Heart left ventricle (tissue), 13 donors: Measurements from ENCODE around the gene GPR161.

Experiments
- POLR2A ChIP-seq, 2 donors: fragments of 450-650 bp; IDR thresholded peaks; one replicate each; pipeline ENCODE4 v1.6.1; 2017; ENCODE audit warnings: antibody characterized with exemption in 2 of 2, mild to moderate bottlenecking in 2 of 2, moderate library complexity in 2 of 2
- TF ChIP-seq, protein P1 (sequence below), 12 donors: fragments of 200-600 bp; sonication (generic) in 4 of 12; IDR thresholded peaks; one replicate each; pipeline versions ENCODE4 v1.5.0 to v1.8.0; 2018 to 2022; ENCODE audit warnings: antibody characterized with exemption in 12 of 12, mild to moderate bottlenecking in 5 of 12
- donor health status: ischemic (EF 13 %, LVEDD 7.1; RV severe dilation, severe dysfunction).
- donor health status: DM: no; HTN: yes; CAD: no.
- donor health status: DM: no; HTN: no; CAD: no.
- donor health status: ischemic (EF 25% LVEDD 6.9; RV normal size, moderate dysfunction).
- donor health status: ischemic (EF 25% LVEDD 5.7; RV mildly dilated, moderate dysfunction).
- donor health status: ischemic (EF 35%, LVEDD 5.7; RV mildly dilated, moderate dysfunction).
- donor health status: nonischemic (EF 11% LVEDD 7.7; RV severe dilation, severe dysfunction).
- donor health status: DM: yes; HTN: yes; CAD: no.
- donor health status: PGD.
- donor health status: ischemic (EF 29% LVEDD 5.4; RV normal size, mild dysfunction).
- donor health status: nonischemic (EF 23%, LVEDD 6.1; RV moderate dilation, normal function).

DNA sequence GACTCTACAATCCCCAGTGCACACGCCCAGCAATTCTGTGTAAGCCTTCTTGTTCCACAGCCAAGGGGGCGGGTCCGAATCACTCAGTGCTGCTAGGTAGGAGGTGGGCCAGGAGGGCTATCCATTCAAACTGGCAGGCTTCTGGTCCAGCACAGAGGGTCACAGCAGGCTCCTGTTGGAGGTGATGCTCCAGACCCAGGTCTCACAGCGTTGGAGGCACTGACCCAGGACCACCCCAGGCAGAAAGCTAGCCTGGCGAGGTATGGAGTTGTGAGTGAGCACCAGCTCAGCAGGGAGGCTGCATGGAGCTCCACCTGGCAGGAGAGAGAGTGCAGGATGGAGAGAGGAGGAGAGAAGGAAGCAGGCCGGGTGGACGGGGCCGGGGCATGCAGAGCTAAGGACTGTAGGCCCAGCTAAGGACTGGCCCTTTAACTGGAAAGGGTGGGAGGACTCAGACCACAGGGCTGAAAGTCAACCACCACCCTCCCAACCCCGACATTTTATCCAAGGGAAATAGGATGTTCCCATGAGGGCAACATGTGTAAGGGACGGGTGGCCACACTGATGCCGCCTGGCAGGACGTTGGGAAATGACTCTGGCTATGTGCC lies 38.7 kb downstream of the GPR161 start:
- TF ChIP-seq, protein P1, sequence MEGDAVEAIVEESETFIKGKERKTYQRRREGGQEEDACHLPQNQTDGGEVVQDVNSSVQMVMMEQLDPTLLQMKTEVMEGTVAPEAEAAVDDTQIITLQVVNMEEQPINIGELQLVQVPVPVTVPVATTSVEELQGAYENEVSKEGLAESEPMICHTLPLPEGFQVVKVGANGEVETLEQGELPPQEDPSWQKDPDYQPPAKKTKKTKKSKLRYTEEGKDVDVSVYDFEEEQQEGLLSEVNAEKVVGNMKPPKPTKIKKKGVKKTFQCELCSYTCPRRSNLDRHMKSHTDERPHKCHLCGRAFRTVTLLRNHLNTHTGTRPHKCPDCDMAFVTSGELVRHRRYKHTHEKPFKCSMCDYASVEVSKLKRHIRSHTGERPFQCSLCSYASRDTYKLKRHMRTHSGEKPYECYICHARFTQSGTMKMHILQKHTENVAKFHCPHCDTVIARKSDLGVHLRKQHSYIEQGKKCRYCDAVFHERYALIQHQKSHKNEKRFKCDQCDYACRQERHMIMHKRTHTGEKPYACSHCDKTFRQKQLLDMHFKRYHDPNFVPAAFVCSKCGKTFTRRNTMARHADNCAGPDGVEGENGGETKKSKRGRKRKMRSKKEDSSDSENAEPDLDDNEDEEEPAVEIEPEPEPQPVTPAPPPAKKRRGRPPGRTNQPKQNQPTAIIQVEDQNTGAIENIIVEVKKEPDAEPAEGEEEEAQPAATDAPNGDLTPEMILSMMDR (IDR thresholded peaks at IDR 0.05) = no peak
- TF ChIP-seq POLR2A (IDR thresholded peaks at IDR 0.05) = no peak
